UCSD-AML1 (cell line): ENCODE data around the gene CFAP69.
"Not testable (repeated sequence)": the region's sequence is repeated elsewhere in the genome, so short reads cannot be mapped to it uniquely, and the experiment has no call there.

Experiments
- DNase-seq: peaks from one replicate; lab custom pipeline; 2025; ENCODE audit not compliant: unreplicated experiment; lab: John Stamatoyannopoulos, UW

The CFAP69 gene

GRCh38 chr7:90334926-90335325 is 90.0 kb downstream of the CFAP69 start:
- DNase-seq: not testable (repeated sequence)

GRCh38 chr7:90337106-90337505 is 92.1 kb downstream of the CFAP69 start:
- DNase-seq: no peak

GRCh38 chr7:90345016-90345415 is 100.0 kb downstream of the CFAP69 start:
- no peak for DNase-seq

GRCh38 chr7:90345595-90346335 is 100.8 kb downstream of the CFAP69 start:
- DNase-seq: no peak

GRCh38 chr7:90346336-90347125 is 101.6 kb downstream of the CFAP69 start, which contains the start of gene GTPBP10:
Gene GTPBP10 (plus strand): TSS chr7:90346716. CDS start chr7:90346742, 26 bp downstream.
- DNase-seq: peak; percentile 87

GRCh38 chr7:90347759-90348158 is 102.8 kb downstream of the CFAP69 start:
- DNase-seq: no peak

GRCh38 chr7:90349305-90349704 is 104.3 kb downstream of the CFAP69 start:
- no peak for DNase-seq

GRCh38 chr7:90350032-90350431 is 105.1 kb downstream of the CFAP69 start:
- DNase-seq: not testable (repeated sequence)

- no peak for DNase-seq
Observed at GRCh38 chr7:90351987-90352386, 107.0 kb downstream of the CFAP69 start.
